ENCODE data around the gene BCL2L13.

The BCL2L13 gene

DNA sequence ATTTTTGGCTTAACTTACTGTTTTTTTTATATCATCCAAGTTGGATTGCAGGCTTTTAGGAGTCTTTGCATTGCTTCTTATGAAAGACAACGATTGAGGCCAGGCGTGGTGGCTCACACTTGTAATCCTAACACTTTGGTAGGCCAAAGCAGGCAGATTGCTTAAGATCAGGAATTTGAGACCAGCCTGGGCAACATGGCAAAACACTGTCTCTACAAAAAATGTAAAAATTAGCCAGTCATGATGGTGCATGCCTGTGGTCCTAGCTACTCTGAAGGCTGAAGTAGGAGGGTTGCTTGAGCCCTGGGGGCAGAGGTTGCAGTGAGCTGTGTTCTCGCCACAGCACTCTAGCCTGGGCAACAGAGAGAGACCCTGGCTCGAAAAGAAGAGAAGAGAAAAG lies 79.2 kb downstream of the BCL2L13 start:
- TF ChIP-seq, protein P1, sequence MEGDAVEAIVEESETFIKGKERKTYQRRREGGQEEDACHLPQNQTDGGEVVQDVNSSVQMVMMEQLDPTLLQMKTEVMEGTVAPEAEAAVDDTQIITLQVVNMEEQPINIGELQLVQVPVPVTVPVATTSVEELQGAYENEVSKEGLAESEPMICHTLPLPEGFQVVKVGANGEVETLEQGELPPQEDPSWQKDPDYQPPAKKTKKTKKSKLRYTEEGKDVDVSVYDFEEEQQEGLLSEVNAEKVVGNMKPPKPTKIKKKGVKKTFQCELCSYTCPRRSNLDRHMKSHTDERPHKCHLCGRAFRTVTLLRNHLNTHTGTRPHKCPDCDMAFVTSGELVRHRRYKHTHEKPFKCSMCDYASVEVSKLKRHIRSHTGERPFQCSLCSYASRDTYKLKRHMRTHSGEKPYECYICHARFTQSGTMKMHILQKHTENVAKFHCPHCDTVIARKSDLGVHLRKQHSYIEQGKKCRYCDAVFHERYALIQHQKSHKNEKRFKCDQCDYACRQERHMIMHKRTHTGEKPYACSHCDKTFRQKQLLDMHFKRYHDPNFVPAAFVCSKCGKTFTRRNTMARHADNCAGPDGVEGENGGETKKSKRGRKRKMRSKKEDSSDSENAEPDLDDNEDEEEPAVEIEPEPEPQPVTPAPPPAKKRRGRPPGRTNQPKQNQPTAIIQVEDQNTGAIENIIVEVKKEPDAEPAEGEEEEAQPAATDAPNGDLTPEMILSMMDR (IDR thresholded peaks at IDR 0.05; ENCODE audit: insufficient read depth, missing control alignments) = no peak
- FAIRE-seq (no peak), DNase-seq (ENCODE audit: insufficient read length, low spot score) (no peak)

DNA sequence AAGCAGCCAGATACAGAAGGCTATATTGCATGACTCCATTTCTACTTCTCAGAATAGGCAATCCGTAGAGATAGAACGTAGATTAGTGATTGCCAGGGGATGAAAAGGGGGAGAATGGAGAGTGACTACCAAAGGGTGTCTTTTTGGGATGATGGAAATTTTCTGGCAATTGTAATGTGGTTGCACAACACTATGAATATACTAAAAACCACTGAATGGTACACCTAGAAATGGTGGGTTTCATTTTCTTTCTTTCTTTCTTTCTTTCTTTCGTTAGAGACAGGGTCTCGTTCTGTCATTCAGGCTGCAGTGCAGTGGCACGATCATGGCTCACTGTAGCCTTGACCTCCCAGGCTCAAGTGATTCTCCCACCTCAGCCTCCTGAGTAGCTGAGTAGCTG lies 81.4 kb downstream of the BCL2L13 start:
- DNase-seq (ENCODE audit: insufficient read length, low spot score) (no peak), FAIRE-seq (no peak)
- TF ChIP-seq, protein P1 (IDR thresholded peaks at IDR 0.05; ENCODE audit: insufficient read depth, missing control alignments) = no peak

DNA sequence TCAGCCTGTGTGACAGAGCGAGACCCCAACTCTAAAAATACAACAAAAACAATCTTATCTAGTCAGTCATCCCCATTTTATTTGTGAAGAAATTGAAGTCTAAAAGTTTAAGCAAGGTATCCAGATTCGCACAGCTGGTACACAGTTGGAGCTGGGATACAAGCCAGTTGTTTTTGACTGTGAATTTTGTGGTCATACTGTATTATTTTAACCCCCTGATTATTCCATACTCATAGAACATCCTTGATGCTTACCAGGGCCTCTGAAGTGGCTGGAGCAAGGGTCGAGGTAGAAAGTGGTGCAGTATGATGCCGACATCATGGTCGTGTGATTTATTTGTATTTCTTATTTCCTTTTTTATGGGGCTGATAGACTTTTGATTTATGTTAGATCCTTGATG lies 85.7 kb downstream of the BCL2L13 start:
- FAIRE-seq (no peak), DNase-seq (ENCODE audit: insufficient read length, low spot score) (no peak)
- TF ChIP-seq, protein P1 (IDR thresholded peaks at IDR 0.05; ENCODE audit: insufficient read depth, missing control alignments) = no peak

DNA sequence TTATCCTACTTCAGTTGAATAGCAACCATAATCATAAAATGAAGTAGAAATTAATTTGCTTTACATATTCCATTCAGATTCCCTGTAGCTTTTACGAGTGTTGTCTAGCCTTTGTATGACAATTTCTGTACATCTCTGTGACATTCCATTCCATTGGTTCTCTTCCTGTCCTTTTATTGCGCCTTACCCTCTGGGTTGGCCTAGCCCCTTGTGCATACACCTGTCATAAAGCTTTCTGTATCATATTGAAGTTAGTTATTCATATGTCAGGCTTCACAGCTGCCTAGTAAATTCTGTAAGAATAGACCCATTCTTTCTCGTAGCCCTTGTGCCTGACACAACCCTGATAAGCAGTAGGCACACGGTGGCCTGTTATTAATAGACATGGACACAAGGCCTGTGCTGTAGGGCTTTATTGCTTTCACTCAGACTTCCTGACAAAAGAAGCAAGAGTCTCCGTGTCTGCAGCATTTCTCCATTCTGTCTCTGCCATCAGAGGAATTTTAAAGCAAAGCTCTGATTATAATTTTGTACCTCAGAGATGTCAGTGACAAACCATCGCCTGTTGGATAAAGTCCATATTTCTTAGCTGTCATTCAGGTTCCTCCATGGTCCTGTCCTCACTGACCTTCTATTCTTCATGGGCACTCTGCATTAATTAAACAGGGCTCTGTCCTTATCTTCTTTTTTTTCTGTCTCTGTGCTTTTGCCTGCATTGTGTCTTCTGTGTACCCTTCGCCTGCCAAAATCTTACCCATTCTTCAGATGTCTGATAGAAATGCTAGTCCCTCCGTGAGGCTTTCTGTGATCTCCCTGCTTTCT lies 86.3 kb downstream of the BCL2L13 start:
- TF ChIP-seq, protein P1 (IDR thresholded peaks at IDR 0.05; ENCODE audit: insufficient read depth, missing control alignments) = no peak
- DNase-seq (ENCODE audit: insufficient read length, low spot score) (no peak), FAIRE-seq (no peak)

DNA sequence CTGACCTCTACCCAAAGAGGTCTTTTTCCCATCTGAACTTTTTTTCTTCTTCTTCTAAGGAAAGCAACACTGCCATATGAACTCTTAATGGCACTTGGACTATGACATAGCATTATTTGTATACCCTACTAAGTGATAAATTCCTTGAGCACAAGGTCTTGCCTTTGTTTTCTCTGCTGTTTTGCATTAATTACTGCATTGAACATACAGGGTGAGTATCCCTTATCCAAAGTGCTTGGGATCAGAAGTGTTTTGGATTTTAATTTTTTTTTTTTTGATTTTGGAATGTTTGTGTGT lies 86.9 kb downstream of the BCL2L13 start:
- no peak for FAIRE-seq
- no peak for DNase-seq (ENCODE audit: insufficient read length, low spot score)
- TF ChIP-seq, protein P1 (IDR thresholded peaks at IDR 0.05; ENCODE audit: insufficient read depth, missing control alignments) = no peak

DNA sequence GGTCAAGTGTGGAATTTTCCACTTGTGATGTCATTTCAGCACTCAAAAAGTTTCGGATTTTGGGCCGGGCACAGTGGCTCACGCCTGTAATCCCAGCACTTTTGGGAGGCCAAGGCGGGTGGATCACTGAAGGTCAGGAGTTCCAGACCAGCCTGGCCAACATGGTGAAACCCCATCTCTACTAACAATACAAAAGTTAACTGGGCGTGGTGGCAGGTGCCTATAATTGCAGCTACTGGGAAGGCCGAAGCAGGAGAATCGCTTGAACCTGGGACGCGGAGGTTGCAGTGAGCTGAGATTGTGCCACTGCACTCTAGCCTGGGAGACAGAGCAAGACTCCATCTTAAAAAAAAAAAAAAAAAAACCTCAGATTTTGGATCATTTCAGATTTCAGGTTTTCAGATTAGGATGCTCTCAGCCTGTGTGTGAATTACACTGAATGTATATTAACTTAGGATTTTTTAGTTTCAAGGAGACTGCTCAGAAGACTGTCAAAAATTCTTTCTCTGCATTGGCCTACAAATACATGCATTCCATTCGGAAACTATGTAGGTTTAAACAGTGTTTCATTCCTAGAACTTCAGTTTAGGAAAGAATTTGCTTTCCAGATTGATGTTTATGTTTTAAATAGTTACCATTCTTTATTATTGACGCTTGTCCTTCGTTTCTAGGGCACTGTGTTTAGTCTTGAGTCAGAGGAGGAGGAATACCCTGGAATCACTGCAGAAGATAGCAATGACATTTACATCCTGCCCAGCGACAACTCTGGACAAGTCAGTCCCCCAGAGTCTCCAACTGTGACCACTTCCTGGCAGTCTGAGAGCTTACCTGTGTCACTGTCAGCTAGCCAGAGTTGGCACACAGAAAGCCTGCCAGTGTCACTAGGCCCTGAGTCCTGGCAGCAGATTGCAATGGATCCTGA lies 87.7 kb downstream of the BCL2L13 start:
- no peak for FAIRE-seq
- TF ChIP-seq, protein P1 (IDR thresholded peaks at IDR 0.05; ENCODE audit: insufficient read depth, missing control alignments) = no peak
- no peak for DNase-seq (ENCODE audit: insufficient read length, low spot score)
